ENCODE results near the gene SLC25A28. TPM values are rescaled to one million over a fixed set of nuclear protein-coding genes. Genes with fewer than 3 reads are reported as not detected.
"Not testable (repeated sequence)": the region's sequence is repeated elsewhere in the genome, so short reads cannot be mapped to it uniquely, and the experiment has no call there.

SLC25A28 gene
- total RNA-seq, 1 experiment from 2014 or later: 22.2 TPM

DNA sequence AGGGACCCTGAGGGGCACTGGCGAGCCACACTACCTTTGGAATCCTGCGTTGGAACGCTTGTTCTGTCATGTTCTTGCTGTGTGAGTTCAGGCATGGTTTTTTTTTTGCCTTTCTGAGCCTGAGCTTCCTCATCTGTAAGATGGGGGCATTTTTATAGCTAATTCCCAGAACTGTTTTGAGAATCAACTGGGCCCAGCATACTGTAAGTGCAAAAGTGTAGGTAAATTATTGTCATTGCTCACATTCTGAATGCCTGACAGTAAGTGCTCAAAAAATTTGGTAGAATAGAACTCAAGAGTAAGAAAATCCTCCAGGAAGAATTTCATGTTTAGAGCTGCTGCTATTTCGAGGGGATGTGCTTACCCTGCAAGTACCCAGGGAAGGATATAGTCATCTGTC, 22.2 kb downstream of the SLC25A28 start:
- no peak overlapping the region for H3K4me2 ChIP-seq (ENCODE audit: insufficient read depth, insufficient read length, low read length)
- peaks cover 0 to 8% of the 10 kb centered on the region in 2 experiments; a peak in 3 of 5 replicates for H3K9me3 Mint-ChIP-seq
- no peak overlapping the region for H3K14ac ChIP-seq (ENCODE audit: insufficient read depth, low read length)
- H3T11ph ChIP-seq (ENCODE audit: low read length): no peak overlapping the region
- peaks cover 27% of the 10 kb centered on the region for H3K27me3 Mint-ChIP-seq (ENCODE audit: low read depth)
- H2BK15ac ChIP-seq (ENCODE audit: low read depth, low read length): no peak overlapping the region
- H3K79me2 ChIP-seq (ENCODE audit: insufficient read depth, low read length): no peaks in the 10 kb centered on the region
- no peak overlapping the region for H2BK120ac ChIP-seq (ENCODE audit: low read depth, low read length, poor library complexity, severe bottlenecking)
- H3K79me1 ChIP-seq (ENCODE audit: insufficient read depth, low read depth, low read length, poor library complexity, severe bottlenecking): no peaks in the 10 kb centered on the region
- TF ChIP-seq, protein P1, sequence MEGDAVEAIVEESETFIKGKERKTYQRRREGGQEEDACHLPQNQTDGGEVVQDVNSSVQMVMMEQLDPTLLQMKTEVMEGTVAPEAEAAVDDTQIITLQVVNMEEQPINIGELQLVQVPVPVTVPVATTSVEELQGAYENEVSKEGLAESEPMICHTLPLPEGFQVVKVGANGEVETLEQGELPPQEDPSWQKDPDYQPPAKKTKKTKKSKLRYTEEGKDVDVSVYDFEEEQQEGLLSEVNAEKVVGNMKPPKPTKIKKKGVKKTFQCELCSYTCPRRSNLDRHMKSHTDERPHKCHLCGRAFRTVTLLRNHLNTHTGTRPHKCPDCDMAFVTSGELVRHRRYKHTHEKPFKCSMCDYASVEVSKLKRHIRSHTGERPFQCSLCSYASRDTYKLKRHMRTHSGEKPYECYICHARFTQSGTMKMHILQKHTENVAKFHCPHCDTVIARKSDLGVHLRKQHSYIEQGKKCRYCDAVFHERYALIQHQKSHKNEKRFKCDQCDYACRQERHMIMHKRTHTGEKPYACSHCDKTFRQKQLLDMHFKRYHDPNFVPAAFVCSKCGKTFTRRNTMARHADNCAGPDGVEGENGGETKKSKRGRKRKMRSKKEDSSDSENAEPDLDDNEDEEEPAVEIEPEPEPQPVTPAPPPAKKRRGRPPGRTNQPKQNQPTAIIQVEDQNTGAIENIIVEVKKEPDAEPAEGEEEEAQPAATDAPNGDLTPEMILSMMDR (conservative IDR thresholded peaks at IDR 0.05): no peak
- H3K4me3 Mint-ChIP-seq: no peak overlapping the region
- H3K36me3 Mint-ChIP-seq (ENCODE audit: insufficient read depth in 1 of 3, low read depth in 3 of 3): no peaks in the 10 kb centered on the region
- no peak overlapping the region for H3K56ac ChIP-seq (ENCODE audit: insufficient read length, low read depth, low read length)
- no peaks in the 10 kb centered on the region for H3K4me1 ChIP-seq (ENCODE audit: insufficient read depth, low read length)
- H4K5ac ChIP-seq (ENCODE audit: insufficient read length, low read depth, low read length): no peak overlapping the region
- H4K91ac ChIP-seq (ENCODE audit: insufficient read length, low read depth, low read length): no peak overlapping the region
- no peaks in the 10 kb centered on the region for H4K20me1 ChIP-seq (ENCODE audit: control insufficient read depth, insufficient read depth, insufficient read length)
- H2BK20ac ChIP-seq (ENCODE audit: low read depth, low read length, poor library complexity, severe bottlenecking): no peak overlapping the region
- no peak overlapping the region for H3K27ac ChIP-seq (ENCODE audit: insufficient read length, low read depth, low read length)
- H3K23me2 ChIP-seq (ENCODE audit: insufficient read length, low read depth, low read length, poor library complexity, severe bottlenecking): no peaks in the 10 kb centered on the region
- no peak overlapping the region for H4K8ac ChIP-seq (replicated peaks; ENCODE audit: insufficient read length, low read depth, low read length)
- H3K18ac ChIP-seq (ENCODE audit: insufficient read length, low read depth, low read length): no peak overlapping the region
- no peaks in the 10 kb centered on the region for H3K9me3 ChIP-seq (ENCODE audit: control insufficient read depth, low read depth, low read length)
- no peak overlapping the region for H3K23ac ChIP-seq (ENCODE audit: insufficient read length, low read depth, low read length)
- no peak overlapping the region for H2AFZ ChIP-seq (ENCODE audit: low read length)
- H2BK12ac ChIP-seq (ENCODE audit: insufficient read length, low read depth, low read length): no peak overlapping the region
- H3K27me3 ChIP-seq (ENCODE audit: insufficient read depth, low read length): no peaks in the 10 kb centered on the region
- DNase-seq: no peak
- WGBS (ENCODE audit: extremely low coverage, insufficient read length, low lambda C conversion rate): no CpG with 5 or more reads among the region's 4 CpGs
- no peak overlapping the region for H3K4ac ChIP-seq (ENCODE audit: low read depth, low read length)
- no peak overlapping the region for H2AK5ac ChIP-seq (ENCODE audit: insufficient read length, low read length)
- no peak overlapping the region for H2BK5ac ChIP-seq (ENCODE audit: insufficient read length, low read length)
- H3K4me1 Mint-ChIP-seq: peaks cover 19 to 27% of the 10 kb centered on the region in 2 experiments
- H3K9ac ChIP-seq (ENCODE audit: extremely low read depth, insufficient read length, low read length): no peak overlapping the region
- no peak overlapping the region for H3K27ac Mint-ChIP-seq

DNA sequence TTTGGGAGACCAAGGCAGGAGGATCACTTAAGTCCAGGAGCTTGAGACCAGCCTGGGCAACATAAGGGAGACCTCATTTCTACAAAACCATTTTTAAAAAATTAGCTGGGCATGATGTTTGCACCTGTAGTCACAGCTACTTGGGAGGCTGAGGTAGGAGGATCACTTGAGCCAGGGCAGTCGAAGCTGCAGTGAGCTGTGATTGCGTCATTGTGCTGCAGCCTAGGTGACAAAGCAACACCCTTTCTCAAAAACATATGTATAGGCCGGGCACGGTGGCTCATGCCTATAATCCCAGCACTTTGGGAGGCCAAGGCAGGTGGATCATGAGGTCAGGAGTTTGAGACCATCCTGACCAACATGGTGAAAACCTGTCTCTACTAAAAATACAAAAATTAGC, 23.5 kb downstream of the SLC25A28 start:
- not testable (repeated sequence) for H2BK5ac ChIP-seq (ENCODE audit: insufficient read length, low read length); H3K4me3 Mint-ChIP-seq; H3K23ac ChIP-seq (ENCODE audit: insufficient read length, low read depth, low read length); H3K9me3 Mint-ChIP-seq; H3K4ac ChIP-seq (ENCODE audit: low read depth, low read length); H3K27ac ChIP-seq (ENCODE audit: insufficient read length, low read depth, low read length); H3K36me3 Mint-ChIP-seq (ENCODE audit: insufficient read depth in 1 of 3, low read depth in 3 of 3); H3K9me3 ChIP-seq (ENCODE audit: control insufficient read depth, low read depth, low read length); H4K20me1 ChIP-seq (ENCODE audit: control insufficient read depth, insufficient read depth, insufficient read length); H2AK5ac ChIP-seq (ENCODE audit: insufficient read length, low read length); H4K91ac ChIP-seq (ENCODE audit: insufficient read length, low read depth, low read length); H3K56ac ChIP-seq (ENCODE audit: insufficient read length, low read depth, low read length); H3K18ac ChIP-seq (ENCODE audit: insufficient read length, low read depth, low read length); H3K23me2 ChIP-seq (ENCODE audit: insufficient read length, low read depth, low read length, poor library complexity, severe bottlenecking); H4K8ac ChIP-seq (replicated peaks; ENCODE audit: insufficient read length, low read depth, low read length); DNase-seq; H3K4me1 ChIP-seq (ENCODE audit: insufficient read depth, low read length); H3K27ac Mint-ChIP-seq; H3K79me2 ChIP-seq (ENCODE audit: insufficient read depth, low read length); H2BK120ac ChIP-seq (ENCODE audit: low read depth, low read length, poor library complexity, severe bottlenecking); H2AFZ ChIP-seq (ENCODE audit: low read length); H3T11ph ChIP-seq (ENCODE audit: low read length); H3K14ac ChIP-seq (ENCODE audit: insufficient read depth, low read length); H2BK12ac ChIP-seq (ENCODE audit: insufficient read length, low read depth, low read length); H3K4me2 ChIP-seq (ENCODE audit: insufficient read depth, insufficient read length, low read length); H3K79me1 ChIP-seq (ENCODE audit: insufficient read depth, low read depth, low read length, poor library complexity, severe bottlenecking); H2BK15ac ChIP-seq (ENCODE audit: low read depth, low read length); H2BK20ac ChIP-seq (ENCODE audit: low read depth, low read length, poor library complexity, severe bottlenecking); H4K5ac ChIP-seq (ENCODE audit: insufficient read length, low read depth, low read length); H3K27me3 ChIP-seq (ENCODE audit: insufficient read depth, low read length); H3K9ac ChIP-seq (ENCODE audit: extremely low read depth, insufficient read length, low read length)
- WGBS (ENCODE audit: extremely low coverage, insufficient read length, low lambda C conversion rate): no CpG with 5 or more reads among the region's 4 CpGs
- H3K27me3 Mint-ChIP-seq (ENCODE audit: low read depth): peaks cover 27% of the 10 kb centered on the region
- peaks cover 19 to 27% of the 10 kb centered on the region in 2 experiments for H3K4me1 Mint-ChIP-seq

All from H9 (cell line).